Measurements from ENCODE around the gene UHRF2.
"Not testable (repeated sequence)": the region's sequence is repeated elsewhere in the genome, so short reads cannot be mapped to it uniquely, and the experiment has no call there.

Gene UHRF2

GRCh38 chr9:6428940-6429889 lies 16.2 kb downstream of the UHRF2 start:
- DNase-seq (ENCODE audit: low read depth) = no peak

GRCh38 chr9:6431038-6431437 lies 18.0 kb downstream of the UHRF2 start:
- DNase-seq (ENCODE audit: low read depth) = no peak

DNA sequence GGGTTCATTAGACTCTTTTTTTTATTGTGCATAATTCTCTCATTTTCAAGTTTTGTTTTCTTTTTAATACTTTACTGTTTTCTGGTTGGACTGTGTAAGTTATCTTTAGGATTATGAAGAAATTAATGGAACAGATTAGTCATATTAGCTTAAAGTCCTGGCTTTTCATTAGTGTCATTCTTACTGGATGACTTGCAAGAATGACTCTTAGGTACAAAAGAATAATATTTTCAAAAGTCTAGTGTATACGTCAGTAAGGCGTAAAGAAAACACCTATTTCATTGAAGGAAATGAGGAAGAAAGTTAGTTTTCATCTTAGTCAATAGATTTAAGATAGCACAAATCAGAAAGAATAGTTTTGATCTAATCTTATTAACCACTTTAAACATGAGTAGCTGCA lies 20.4 kb downstream of the UHRF2 start:
- DNase-seq (ENCODE audit: low read depth) = no peak

GRCh38 chr9:6439051-6439703 lies 26.2 kb downstream of the UHRF2 start:
- DNase-seq (ENCODE audit: low read depth) = no peak

GRCh38 chr9:6440405-6440804 lies 27.4 kb downstream of the UHRF2 start:
- DNase-seq (ENCODE audit: low read depth) = no peak

GRCh38 chr9:6441269-6441668 lies 28.3 kb downstream of the UHRF2 start:
- no peak for DNase-seq (ENCODE audit: low read depth)

DNA sequence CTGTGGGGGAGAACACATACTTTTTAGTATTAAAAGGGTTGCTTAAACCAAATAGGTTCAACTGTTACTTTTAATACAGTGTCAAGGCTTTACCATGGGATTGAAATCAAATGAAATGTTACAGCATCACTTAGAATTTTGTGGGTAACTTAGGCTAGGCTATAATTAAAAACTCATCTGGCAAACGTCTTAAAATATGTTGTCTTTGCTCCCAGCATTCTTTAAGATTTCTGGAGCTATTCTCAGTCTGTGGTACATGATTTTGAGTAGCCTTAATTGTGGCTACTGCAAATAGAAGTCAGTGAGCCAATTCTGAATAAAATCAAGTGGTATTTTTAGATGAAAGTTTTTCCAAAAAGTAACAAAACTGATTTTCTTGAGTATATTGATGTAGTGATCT lies 30.7 kb downstream of the UHRF2 start:
- DNase-seq (ENCODE audit: low read depth) = no peak

- no peak for DNase-seq (ENCODE audit: low read depth)
These were observed 31.1 kb downstream of the UHRF2 start for GRCh38 chr9:6444128-6444527.

GRCh38 chr9:6449086-6449485 lies 36.1 kb downstream of the UHRF2 start:
- DNase-seq (ENCODE audit: low read depth) = no peak

DNA sequence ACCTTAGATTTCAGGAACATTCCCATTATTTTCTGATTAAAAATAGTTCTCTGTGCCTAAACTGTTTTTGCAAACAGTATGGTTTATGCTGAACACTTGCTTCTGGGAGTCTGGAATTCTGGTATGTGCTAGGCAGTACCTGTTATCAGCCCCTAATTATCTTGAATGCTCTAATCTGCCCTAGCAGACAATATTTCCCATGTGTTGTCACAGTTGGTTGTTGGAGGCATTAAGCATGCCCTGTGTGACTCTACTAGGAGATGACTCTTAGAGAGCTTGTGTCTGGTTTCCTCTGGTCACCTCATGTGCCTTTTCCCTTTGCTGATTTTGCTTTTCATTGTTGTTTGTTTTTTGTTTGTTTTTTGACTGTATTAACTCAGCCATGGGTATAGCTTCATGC lies 36.6 kb downstream of the UHRF2 start:
- no peak for DNase-seq (ENCODE audit: low read depth)

DNA sequence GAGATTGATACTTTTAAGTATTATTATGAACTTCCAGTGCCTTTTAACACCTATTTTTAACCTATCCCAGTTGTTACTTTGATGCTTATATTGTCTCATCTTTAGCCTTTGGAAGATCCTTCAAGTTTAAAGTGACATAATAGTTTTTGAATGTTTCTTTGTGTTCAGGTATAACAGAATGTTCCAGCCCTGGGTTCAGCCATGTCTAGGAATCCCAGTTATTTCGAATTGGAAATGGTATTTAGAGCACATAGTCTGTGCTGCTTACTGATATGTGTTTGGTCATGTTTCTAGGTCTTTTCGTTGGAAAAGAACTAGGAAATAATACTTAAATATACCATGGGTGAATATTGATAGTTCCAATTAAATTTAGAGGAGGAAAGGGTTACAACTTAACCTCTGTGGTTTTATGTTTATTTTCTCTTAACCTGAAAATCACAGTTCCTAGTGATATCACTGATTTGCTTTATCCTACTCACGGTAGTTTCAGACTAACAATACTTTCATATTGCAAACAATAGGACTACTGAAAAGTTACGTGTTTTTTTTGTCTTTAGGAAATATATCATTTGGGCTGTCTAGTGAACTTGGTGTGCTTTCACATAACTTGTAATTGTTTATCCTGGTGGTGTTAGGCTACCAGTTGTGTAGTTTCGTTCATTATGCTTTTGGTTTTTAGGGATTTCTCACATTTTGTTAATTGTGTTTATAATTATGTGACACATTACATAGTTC lies 37.8 kb downstream of the UHRF2 start:
- no peak for DNase-seq (ENCODE audit: low read depth)

- not testable (repeated sequence) for DNase-seq (ENCODE audit: low read depth)
These were observed 42.3 kb downstream of the UHRF2 start for GRCh38 chr9:6455292-6455691.

DNA sequence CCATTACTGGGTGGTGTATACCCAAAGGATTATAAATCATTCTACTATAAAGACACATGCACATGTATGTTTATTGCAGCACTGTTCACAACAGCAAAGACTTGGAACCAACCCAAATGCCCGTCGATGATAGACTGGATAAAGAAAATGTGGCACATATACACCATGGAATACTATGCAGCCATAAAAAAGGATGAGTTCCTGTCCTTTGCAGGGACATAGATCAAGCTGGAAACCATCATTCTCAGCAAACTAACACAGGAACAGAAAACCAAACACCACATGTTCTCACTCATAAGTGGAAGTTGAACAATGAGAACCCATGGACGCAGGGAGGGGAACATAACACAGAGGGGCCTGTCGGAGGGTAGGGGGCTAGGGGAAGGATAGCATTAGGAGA lies 45.7 kb downstream of the UHRF2 start:
- not testable (repeated sequence) for DNase-seq (ENCODE audit: low read depth)

DNA sequence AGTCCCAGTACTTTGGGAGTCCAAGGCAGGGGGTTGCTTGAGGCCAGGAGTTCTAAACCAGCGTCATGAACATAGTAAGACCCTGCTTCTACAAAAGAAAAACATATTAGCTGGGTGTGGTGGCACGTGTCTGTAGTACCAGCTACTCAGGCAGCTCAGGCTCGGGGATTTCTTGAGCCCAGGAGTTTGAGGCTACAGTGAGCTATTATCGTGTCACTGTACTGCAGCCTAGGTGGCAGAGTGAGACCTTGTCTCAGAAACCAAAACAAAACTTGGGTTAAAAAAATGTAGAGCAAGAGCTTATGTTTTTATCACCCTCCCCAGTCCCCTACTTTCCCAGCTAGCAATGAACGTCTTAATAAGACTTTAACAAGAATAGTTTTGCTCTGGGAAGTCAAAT lies 46.7 kb downstream of the UHRF2 start:
- no peak for DNase-seq (ENCODE audit: low read depth)

- no peak for DNase-seq (ENCODE audit: low read depth)
These were observed 47.3 kb downstream of the UHRF2 start for GRCh38 chr9:6460189-6460768.

DNA sequence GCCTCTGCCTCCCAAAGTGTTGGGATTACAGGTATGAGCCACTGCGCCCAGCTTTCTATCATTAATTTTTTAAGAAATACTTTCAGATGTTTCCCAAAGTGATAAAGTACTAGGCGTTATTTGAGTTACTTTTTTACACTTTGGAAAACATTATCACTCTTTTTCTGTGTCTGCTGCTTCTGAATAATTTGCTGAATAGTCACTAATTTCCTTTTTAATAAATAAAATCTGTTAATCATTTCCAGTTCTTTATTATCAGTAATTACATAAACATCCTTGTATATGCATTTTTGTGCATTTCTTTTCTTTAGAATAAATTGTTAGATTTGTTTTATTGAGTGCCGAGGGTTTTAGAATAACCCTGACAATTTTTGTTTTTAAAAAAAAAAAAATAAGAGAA lies 48.6 kb downstream of the UHRF2 start:
- DNase-seq (ENCODE audit: low read depth) = no peak

- DNase-seq (ENCODE audit: low read depth) = no peak
These were observed 54.1 kb downstream of the UHRF2 start for GRCh38 chr9:6467006-6467625.

DNA sequence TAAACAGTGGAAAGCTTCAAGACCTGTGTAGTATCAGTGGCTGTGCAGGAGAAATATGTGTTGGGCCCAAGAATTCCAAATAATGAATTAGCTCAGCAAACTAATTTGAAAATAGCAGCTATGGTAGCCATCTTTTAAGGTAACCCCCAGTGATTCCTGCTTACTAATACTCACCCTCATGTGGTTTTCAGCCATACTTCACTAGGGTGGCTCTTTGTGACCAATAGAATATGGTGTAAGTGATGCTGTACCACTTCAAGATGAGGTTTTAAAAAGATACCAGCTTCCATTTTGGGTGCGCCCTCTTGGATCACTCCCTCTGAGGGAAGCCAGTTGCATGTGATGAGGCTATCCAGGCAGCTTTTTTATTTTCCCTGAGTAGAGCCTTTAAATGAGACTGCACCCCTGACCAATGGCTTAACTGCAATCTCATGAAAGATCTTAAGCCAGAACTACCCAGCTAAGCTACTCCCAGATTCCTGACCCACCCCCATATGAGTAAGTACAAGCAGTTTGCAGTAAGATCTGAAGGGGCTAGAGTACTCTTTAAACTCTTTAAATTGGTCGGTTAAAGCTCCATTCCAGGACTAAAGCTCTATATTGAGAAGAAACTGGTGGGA lies 58.3 kb downstream of the UHRF2 start:
- no peak for DNase-seq (ENCODE audit: low read depth)

GRCh38 chr9:6473151-6473550 lies 60.2 kb downstream of the UHRF2 start:
- DNase-seq (ENCODE audit: low read depth) = no peak

GRCh38 chr9:6479959-6480358 lies 67.0 kb downstream of the UHRF2 start:
- DNase-seq (ENCODE audit: low read depth) = no peak

- no peak for DNase-seq (ENCODE audit: low read depth)
These were observed 71.2 kb downstream of the UHRF2 start for GRCh38 chr9:6484210-6484609.
